ENCODE data around the gene RGS4.

The RGS4 gene

DNA sequence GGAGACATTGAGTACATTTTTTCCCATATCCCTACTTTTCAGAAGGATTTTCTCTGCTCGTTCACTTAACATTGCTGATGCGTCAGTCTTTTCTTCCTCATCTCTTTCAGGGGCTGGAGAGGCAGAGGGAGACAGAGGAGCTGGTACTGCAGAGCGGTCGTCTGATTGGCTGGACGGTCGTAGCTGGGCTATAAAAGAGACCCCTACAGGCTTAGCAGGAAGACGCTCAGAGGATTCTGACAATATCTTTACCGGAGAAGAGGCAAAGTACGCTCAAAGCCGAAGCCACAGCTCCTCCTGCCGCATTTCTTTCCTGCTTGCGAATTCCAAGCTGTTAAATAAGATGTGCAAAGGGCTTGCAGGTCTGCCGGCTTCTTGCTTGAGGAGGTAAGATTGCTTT lies at the start of gene RGS4:
RGS4 (plus strand) TSS at position 220 of the 400 bp plus-strand sequence; CDS start at position 344, 124 bp downstream.
- DNase-seq (ENCODE audit: extremely low spot score), result no peak
- POLR2A ChIA-PET, result interaction anchor here (0.7 kb wide), 1 partner anchor 717 kb away, joined by 3 read pairs; no protein-coding TSS in a partner anchor
- TF ChIP-seq, protein P1, sequence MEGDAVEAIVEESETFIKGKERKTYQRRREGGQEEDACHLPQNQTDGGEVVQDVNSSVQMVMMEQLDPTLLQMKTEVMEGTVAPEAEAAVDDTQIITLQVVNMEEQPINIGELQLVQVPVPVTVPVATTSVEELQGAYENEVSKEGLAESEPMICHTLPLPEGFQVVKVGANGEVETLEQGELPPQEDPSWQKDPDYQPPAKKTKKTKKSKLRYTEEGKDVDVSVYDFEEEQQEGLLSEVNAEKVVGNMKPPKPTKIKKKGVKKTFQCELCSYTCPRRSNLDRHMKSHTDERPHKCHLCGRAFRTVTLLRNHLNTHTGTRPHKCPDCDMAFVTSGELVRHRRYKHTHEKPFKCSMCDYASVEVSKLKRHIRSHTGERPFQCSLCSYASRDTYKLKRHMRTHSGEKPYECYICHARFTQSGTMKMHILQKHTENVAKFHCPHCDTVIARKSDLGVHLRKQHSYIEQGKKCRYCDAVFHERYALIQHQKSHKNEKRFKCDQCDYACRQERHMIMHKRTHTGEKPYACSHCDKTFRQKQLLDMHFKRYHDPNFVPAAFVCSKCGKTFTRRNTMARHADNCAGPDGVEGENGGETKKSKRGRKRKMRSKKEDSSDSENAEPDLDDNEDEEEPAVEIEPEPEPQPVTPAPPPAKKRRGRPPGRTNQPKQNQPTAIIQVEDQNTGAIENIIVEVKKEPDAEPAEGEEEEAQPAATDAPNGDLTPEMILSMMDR (IDR thresholded peaks at IDR 0.05; ENCODE audit: control extremely low read depth, extremely low read depth, low read depth, missing control alignments), result no peak
- CTCF ChIA-PET, result interaction anchor here (0.8 to 5.6 kb wide), 3 partner anchors 9 to 247 kb away, joined by 3 to 62 read pairs (median 4); no protein-coding TSS in a partner anchor

GRCh38 chr1:163022129-163022528 lies 47.0 kb upstream of the RGS4 start:
- CTCF ChIA-PET, result no interaction called here
- TF ChIP-seq, protein P1 (IDR thresholded peaks at IDR 0.05; ENCODE audit: control extremely low read depth, extremely low read depth, low read depth, missing control alignments), result no peak
- DNase-seq (ENCODE audit: extremely low spot score), result no peak
- POLR2A ChIA-PET, result no interaction called here

DNA sequence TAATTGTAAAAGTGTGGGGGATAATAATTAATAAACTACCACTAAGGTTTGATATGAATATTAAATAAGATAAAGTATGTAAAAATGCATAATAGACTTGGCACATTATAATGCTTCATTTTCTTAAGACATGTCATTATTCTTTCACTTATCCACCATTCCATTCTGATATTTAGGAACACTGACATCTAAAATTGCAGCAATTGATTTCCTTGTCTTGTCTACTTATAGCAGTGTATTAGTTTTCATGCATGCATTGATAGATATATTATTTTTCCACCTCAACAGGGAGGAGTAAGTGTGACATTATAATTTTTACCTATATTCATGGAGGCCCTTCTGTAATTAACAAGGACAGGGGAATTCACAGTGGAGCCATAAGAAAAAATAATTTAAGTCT lies 41.6 kb upstream of the RGS4 start:
- no peak for DNase-seq (ENCODE audit: extremely low spot score)
- ChIA-PET CTCF (no interaction called here), POLR2A (no interaction called here)
- TF ChIP-seq, protein P1 (IDR thresholded peaks at IDR 0.05; ENCODE audit: control extremely low read depth, extremely low read depth, low read depth, missing control alignments), result no peak

- DNase-seq (ENCODE audit: extremely low spot score), result no peak
- ChIA-PET POLR2A (no interaction called here), CTCF (interaction anchor here (0.8 to 1.3 kb wide), 2 partner anchors 32 to 47 kb away, joined by 3 read pairs; no protein-coding TSS in a partner anchor)
- TF ChIP-seq, protein P1 (IDR thresholded peaks at IDR 0.05; ENCODE audit: control extremely low read depth, extremely low read depth, low read depth, missing control alignments), result no peak
These were observed 39.3 kb upstream of the RGS4 start for GRCh38 chr1:163029901-163030300.

- TF ChIP-seq, protein P1 (IDR thresholded peaks at IDR 0.05; ENCODE audit: control extremely low read depth, extremely low read depth, low read depth, missing control alignments), result no peak
- ChIA-PET CTCF (no interaction called here), POLR2A (no interaction called here)
- DNase-seq (ENCODE audit: extremely low spot score), result no peak
These were observed 33.5 kb upstream of the RGS4 start for GRCh38 chr1:163035446-163036249.

DNA sequence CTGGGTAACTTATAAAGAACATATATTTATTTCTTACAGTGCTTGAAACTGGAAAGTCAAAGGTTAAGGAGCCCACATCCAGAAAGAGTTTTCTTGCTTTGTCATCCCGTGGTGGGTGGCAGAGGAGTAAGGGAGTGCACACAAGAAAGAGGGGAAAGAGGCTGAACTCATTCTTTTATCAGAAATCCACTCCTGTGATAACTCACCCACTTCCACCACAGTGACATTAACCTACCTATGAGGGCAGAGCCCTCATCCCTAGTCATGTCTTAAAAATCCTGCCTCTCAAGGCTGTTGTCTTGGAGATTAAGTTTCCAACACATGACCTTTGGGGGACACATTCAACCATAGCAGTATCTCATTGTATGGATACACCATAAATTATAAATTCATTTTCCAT lies 32.5 kb upstream of the RGS4 start:
- no peak for DNase-seq (ENCODE audit: extremely low spot score)
- CTCF ChIA-PET, result no interaction called here
- POLR2A ChIA-PET, result no interaction called here
- TF ChIP-seq, protein P1 (IDR thresholded peaks at IDR 0.05; ENCODE audit: control extremely low read depth, extremely low read depth, low read depth, missing control alignments), result no peak
